GM19025 (cell line): ENCODE measurements around the gene NMU.
"Not testable (repeated sequence)": the region's sequence is repeated elsewhere in the genome, so short reads cannot be mapped to it uniquely, and the experiment has no call there.

Source experiments
- ATAC-seq: cut with Tn5 transposase; IDR thresholded peaks from one replicate; pipeline ENCODE4 v1.9.1; 2021; ENCODE audit warnings: mild to moderate bottlenecking, low read depth, moderate library complexity; ENCODE audit not compliant: unreplicated experiment

The NMU gene

GRCh38 chr4:55625835-55626234, 10.3 kb downstream of the NMU start:
- no peak for ATAC-seq

- ATAC-seq, result not testable (repeated sequence)
These were observed 12.0 kb downstream of the NMU start for GRCh38 chr4:55624063-55624462.

- no peak for ATAC-seq
These were observed 17.5 kb downstream of the NMU start for GRCh38 chr4:55618546-55619143.

GRCh38 chr4:55617587-55618197, 18.4 kb downstream of the NMU start:
- peak; percentile 85 for ATAC-seq

- ATAC-seq, result no peak
These were observed 21.1 kb downstream of the NMU start for GRCh38 chr4:55615008-55615407.

- no peak for ATAC-seq
These were observed 22.5 kb downstream of the NMU start for GRCh38 chr4:55613621-55614020.

- ATAC-seq, result no peak
These were observed 23.8 kb downstream of the NMU start for GRCh38 chr4:55612341-55612740.

- no peak for ATAC-seq
These were observed 24.6 kb downstream of the NMU start for GRCh38 chr4:55611358-55612059.

GRCh38 chr4:55610381-55610780, 25.7 kb downstream of the NMU start:
- no peak for ATAC-seq

- ATAC-seq, result no peak
These were observed 26.7 kb downstream of the NMU start for GRCh38 chr4:55609393-55609866.

- no peak for ATAC-seq
These were observed 27.5 kb downstream of the NMU start for GRCh38 chr4:55608591-55608990.

GRCh38 chr4:55604996-55605395, 31.1 kb downstream of the NMU start:
- no peak for ATAC-seq

- ATAC-seq, result no peak
These were observed 35.5 kb downstream of the NMU start for GRCh38 chr4:55600640-55601039.

GRCh38 chr4:55598641-55599040, 37.5 kb downstream of the NMU start:
- ATAC-seq, result no peak

- ATAC-seq, result no peak
These were observed 44.1 kb downstream of the NMU start, which contains the start of gene PDCL2 for GRCh38 chr4:55592014-55592413. Gene PDCL2, minus strand, starts transcription at chr4:55592245. Its CDS starts 136 bp downstream, at chr4:55592109.

- no peak for ATAC-seq
These were observed 47.9 kb downstream of the NMU start for GRCh38 chr4:55588160-55588559.

GRCh38 chr4:55582773-55583172, 53.3 kb downstream of the NMU start:
- ATAC-seq, result not testable (repeated sequence)

GRCh38 chr4:55578341-55579010, 57.6 kb downstream of the NMU start:
- ATAC-seq, result no peak

- ATAC-seq, result no peak
These were observed 60.6 kb downstream of the NMU start for GRCh38 chr4:55575513-55575912.

GRCh38 chr4:55574252-55574651, 61.8 kb downstream of the NMU start:
- no peak for ATAC-seq

- no peak for ATAC-seq
These were observed 64.3 kb downstream of the NMU start for GRCh38 chr4:55571806-55572205.
